GM15510 (cell line): ENCODE results near the gene PRR16.

ENCODE experiments used
- POLR2A ChIP-seq: IDR thresholded peaks from 3 replicates; pipeline ENCODE4 v1.6.1; 2011; ENCODE audit warnings: borderline replicate concordance; ENCODE audit not compliant: insufficient read length; ENCODE audit errors: extremely low read depth

PRR16 gene

DNA sequence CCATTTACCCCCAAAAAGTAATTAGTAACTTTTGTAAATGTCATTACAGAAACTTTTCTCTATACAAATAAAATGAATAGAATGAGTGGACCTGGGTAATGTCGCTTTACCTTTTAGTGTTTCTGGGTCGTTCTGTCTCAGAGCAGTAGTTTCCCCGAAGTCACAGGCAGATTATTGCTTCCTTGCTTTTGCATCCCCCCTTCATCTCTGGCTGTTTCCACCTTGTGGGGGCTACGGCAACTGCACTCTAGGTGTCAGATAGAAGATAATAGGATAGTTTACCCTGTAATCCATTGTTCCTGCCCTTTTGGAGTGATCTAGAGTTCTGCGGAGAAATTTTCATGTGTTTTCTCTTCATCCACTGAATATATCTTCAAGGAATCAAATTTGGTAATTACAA lies 68.7 kb downstream of the PRR16 start:
- no peak for TF ChIP-seq POLR2A

DNA sequence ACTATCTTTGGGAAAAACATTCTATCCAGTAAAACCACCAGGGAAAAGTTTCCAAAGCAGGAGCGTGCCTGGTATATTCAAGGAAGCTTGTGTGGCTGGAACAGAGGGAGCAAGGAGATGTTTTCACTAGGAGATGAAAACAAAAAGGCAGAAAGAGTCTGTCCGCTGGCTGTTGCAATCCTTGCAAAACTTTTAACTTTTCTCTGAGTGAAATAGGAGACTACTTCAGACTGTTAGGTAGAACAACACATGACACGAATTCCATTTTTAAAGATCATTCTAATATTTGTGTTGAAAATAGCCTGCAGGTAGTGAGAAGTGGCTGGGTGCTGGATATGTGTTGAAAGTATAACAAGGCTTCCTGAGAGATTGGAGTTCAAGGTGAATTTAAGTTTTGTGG lies 69.5 kb downstream of the PRR16 start:
- TF ChIP-seq POLR2A = no peak

DNA sequence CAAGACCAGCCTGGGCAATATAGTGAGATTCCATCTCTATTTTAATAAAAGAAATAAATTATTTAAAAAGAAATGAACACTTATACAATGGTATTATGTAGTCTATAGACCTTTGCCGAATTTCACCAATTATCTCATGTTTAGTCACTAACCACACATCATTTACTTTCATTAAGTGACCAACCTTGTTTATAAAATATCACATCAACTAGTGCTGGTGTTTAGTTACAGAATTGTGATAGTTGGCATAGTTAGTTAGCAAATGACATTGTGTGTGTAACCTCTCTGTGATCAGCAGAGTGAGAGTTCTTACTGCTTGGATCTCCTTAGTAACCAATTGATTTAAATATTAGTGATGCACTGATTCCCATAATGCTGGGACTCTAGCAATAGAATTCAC lies 71.8 kb downstream of the PRR16 start:
- TF ChIP-seq POLR2A = no peak

DNA sequence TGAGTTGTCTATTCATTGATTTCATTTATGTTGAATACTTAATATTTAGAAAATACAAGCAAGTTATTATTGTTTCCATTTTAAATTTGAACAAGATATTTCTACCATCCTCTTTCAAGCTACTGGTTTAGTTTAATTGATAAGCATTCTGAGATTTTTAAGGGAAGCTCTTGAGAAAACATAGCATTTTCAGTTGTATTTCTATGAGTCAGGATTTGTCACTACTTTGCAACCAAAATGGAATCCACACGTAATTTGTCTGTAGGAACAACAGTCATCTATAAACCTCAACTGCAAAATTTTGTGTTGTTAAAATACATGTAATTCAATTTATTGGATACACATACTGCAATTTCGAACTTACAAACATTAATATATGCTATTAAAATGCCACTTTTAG lies 74.0 kb downstream of the PRR16 start:
- no peak for TF ChIP-seq POLR2A

DNA sequence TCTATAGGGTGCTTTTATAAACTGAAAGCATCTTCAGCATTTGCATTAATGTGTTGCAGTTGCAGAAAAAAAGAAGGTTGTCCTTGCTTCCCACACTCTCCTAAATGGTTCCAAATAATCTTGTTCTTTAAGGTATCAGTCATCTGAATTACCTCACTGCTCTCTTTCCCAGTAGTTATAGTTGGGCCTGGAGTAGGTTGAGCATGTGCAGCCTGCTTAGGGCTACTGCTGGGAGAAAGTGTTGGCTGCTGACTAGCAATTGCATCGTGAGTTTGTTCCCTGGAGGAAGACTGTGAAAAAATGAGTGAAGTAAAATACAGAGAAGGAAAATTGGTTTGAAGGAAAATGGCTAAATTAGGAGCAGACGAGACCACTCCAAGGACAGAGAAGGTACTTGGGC lies 74.5 kb downstream of the PRR16 start:
- no peak for TF ChIP-seq POLR2A

DNA sequence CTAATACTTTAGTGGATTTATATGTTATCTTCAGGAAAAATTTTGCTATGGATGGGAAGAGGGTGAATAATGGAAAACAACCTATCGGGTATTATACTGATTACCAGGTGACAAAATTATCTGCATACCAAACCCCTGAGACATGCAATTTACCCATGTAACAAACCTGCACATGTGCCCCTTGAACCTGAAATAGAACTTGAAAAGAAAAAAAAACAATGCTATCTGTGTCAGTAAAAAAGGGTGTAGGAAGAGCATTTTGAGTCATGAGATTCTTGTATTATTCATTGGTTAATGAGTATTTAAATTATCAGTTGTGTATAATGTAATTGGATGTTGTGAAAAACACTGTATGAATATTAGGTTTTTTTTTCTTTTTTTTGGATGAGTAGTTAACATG lies 75.4 kb downstream of the PRR16 start:
- TF ChIP-seq POLR2A = no peak

DNA sequence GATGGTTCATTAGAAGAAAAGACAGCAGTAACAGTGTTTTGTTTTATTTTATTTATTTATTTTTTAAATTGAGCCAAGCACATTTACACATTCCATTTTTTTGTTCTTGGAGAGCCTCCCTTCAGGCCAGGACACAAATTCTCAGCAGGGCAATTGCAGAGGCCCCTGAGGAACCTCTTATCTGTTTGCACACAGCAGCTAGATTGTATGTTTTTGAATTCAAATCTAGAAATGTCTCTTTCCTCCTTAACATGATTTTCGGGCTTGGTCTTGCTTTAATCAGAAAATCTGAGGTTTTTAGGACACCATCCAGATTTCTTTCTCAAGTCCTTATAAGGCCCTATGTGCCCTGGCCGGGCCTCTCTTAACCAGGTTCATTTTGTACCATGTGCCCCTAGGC lies 76.0 kb downstream of the PRR16 start:
- TF ChIP-seq POLR2A = no peak

DNA sequence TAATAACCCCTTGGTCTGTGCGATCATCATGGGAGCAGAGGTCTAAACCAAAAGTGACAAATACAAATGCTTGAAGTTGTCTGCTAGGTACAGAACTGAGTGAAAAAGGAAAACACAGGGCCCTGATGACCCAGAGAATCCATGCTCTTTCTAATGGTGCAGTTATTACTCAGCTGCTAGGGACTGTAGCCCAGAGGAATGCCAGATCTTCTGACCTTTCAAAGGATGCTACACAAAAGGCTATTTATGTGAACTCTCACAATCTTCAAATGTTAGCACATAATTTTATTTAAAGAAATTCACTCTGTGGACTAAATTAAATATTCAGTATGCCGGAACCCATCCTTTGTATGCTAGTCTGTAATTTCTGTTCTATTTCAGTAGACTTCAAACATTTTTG lies 79.9 kb downstream of the PRR16 start:
- no peak for TF ChIP-seq POLR2A

DNA sequence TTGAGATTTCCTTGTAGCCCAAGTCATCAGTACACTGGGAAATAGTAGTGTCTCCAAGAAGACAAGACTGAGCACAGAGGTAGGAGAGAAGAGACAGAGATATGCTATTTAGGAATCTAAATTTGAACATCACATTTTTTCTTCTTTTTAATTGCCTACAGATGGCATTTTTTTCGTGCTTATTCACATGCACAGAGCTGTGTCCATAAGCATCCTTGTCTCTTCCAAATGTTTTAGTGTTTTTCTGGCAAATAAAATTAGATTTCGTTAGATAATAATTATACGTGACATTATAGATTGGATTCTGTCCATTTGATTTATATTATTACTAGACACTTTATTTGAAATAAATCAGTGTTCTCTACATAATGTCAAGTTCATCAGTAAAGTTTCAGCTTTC lies 80.9 kb downstream of the PRR16 start:
- no peak for TF ChIP-seq POLR2A

DNA sequence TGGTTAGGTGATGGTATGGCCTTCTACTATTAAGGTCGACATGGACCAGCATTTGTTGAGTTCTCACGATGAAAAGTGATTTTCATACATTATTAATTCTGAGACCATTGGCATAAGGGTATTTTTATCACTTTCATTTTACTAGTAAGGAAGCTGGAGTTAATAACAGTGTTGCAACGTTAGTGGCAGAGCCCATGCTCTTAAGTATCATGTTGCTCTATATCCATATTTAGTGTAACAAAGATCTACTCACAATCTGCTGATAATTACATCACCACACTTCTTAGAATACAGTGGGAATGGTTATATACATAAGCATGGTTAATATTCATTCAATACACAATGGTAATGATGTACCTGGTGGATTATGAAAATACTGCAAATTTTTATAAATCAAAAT lies 81.9 kb downstream of the PRR16 start:
- no peak for TF ChIP-seq POLR2A

DNA sequence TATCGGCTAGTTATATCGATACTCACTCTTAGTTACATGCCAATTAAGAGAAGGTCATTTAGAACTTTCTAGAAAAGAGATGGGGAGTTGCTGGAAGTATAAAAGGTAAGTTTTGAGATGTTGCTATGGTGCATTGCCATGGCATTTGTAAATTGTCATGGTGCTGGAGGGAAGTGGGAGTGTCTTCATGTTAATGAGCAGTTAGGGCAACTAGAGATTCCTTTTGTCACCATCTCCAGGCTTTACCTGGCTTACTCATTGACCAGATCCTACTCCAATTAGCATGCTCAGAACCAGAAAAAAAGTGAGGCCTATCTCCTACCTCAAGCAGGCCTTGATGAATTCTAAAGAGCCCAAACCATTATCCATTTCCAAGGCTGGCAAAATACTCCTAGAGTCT lies 82.8 kb downstream of the PRR16 start:
- TF ChIP-seq POLR2A = no peak

DNA sequence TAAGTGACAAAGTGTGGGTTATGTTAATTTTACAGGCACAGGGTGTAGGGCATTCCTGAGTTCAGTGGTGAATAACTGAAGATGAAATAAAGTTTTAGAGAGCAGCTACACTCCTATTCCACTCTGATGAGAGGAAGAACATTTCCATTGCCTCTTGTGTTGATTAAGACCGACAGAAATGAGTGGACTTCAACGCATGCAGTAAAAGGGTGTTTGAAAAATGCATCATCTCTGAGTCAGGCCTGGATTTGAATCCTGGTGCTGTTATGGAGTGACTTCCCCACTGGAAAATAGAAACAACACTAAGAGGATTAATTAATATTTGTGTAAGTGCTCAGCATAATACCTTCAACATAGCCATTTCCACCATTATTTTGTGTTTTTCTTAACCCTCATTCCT lies 86.3 kb downstream of the PRR16 start:
- TF ChIP-seq POLR2A = no peak

DNA sequence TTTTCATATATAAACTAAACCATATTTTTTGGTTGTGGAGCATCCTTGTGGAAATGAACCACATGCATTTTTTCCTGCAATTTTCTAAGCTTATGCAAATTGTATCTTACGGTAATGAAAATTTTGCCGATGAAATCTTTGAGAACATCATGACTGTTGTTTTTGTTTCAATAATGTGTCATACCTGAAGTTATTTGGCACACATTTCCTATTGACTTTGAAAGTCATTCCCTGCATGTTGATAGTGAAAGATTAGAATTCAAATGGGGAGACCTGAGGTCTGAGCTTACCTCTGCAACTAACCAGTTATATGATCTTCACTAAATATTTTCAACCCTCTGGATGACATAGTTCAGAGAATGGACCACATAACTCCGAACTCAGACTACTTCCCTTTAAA lies 88.5 kb downstream of the PRR16 start:
- TF ChIP-seq POLR2A = no peak

DNA sequence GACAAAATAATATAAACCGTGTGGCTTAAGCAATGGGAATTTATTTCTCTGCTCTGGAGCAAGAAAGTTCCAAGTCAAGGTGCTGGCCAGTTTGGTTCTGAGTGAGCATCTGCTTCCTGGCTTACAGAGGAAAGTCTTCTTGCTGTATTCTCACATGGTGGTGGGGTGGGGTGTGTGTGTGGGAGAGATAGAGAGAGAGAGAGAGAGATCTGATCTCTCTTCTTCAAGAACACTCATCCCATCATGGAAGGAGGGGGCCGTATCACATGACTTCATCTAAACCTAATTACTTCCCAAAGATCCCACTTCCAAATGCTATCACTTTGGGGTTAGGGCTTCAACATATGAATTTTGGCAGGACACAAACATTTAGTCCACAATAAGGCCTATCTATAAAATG lies 91.2 kb downstream of the PRR16 start:
- TF ChIP-seq POLR2A = no peak

DNA sequence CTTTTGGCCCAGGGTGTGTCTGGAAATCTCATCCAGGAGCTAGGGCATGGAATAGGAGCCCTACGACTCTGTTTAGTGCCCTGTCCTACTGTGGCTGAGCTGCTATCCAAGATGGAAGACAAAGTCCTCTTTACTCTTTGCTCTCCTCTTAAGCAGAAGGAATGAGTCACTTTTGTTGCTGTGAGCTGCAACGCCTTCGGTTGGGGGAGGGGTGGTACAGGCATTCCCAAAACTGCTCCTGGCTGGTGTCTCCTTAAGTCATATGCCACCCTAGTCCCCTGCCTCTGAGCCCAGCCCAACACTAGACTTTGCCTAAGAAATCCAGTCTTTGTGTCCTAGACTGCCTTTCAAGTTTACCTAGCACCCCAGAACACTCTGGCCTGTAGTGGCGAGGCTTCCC lies 99.9 kb downstream of the PRR16 start:
- TF ChIP-seq POLR2A = no peak

DNA sequence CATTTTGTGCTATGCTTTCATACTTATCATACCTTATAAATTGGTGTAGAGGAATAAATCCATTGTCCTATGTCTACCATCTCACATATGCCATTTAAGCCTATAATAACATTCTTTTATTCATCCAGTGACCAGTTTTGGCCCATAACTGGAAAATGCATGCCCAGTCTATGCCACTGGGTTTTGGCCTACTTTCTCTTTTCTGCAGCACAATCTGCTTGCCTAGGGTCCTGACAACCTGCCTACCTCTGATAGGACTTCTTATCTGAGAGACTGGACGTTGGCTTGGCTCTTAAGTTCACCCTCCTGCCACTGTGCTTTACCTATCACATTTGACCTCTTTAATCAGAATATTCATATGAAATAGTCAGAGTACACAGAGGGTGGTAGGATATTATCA lies 103.0 kb downstream of the PRR16 start:
- TF ChIP-seq POLR2A = no peak

DNA sequence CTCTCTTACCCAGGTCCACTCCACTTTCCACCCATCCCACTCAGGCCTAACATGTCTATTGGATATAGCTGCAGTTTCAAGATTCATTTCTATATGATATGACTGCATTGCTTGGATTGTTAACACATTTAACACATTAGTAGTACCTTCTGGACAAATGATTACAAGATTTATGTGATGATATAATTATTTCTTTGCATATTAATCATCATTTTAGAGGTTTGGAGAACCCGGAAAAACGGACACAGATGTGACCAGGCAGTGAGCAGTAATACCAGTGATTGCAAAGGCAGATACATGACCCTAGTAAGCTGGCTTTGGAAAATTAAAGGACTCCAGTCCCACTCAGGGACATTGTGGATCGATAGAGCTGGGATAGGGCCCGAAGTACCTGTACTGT lies 103.8 kb downstream of the PRR16 start:
- TF ChIP-seq POLR2A = no peak
